Neural progenitor cell (in vitro differentiated cells): ENCODE results near the gene ABCD3. TPM values are rescaled to one million over a fixed set of nuclear protein-coding genes. Genes with fewer than 3 reads are reported as not detected.

Source experiments
- DNase-seq: peaks from one replicate; pipeline ENCODE4 v3.0.0-alpha.2; 2016; ENCODE audit warnings: low spot score
- H2AFZ ChIP-seq: fragments of 200-600 bp; sonication (generic); replicated peaks from 2 replicates; pipeline ENCODE4 v1.6.1; 2016; ENCODE audit warnings: antibody characterized with exemption
- H3F3A ChIP-seq: fragments of 200-600 bp; sonication (generic); 2 replicates; pipeline ENCODE4 v1.6.1; 2016; ENCODE audit warnings: antibody characterized with exemption, low read depth
- H3K27ac ChIP-seq: fragments of 200-600 bp; sonication (generic); 2 replicates; pipeline ENCODE4 v1.5.1; 2016; ENCODE audit warnings: mild to moderate bottlenecking
- H3K27me3 ChIP-seq: fragments of 200-600 bp; sonication (generic); 2 replicates; pipeline ENCODE4 v1.6.1; 2016; ENCODE audit warnings: mild to moderate bottlenecking, moderate library complexity
- H3K36me3 ChIP-seq: fragments of 200-600 bp; sonication (generic); 2 replicates; pipeline ENCODE4 v1.5.1; 2016
- H3K4me1 ChIP-seq: fragments of 200-600 bp; sonication (generic); 2 replicates; pipeline ENCODE4 v1.6.1; 2016; ENCODE audit warnings: mixed run types
- H3K4me2 ChIP-seq: fragments of 200-600 bp; sonication (generic); 2 replicates; pipeline ENCODE4 v1.6.1; 2016
- H3K4me3 ChIP-seq: fragments of 200-600 bp; sonication (generic); 2 replicates; pipeline ENCODE4 v1.5.1; 2016
- H3K79me2 ChIP-seq: fragments of 200-600 bp; sonication (generic); 2 replicates; pipeline ENCODE4 v1.6.1; 2016; ENCODE audit warnings: low read depth
- H3K9ac ChIP-seq: fragments of 200-600 bp; sonication (generic); 2 replicates; pipeline ENCODE4 v1.6.1; 2016
- H3K9me3 ChIP-seq: fragments of 200-600 bp; sonication (generic); 2 replicates; pipeline ENCODE4 v1.5.1; 2016; ENCODE audit warnings: low read depth
- H4K20me1 ChIP-seq: fragments of 200-600 bp; sonication (generic); 2 replicates; pipeline ENCODE4 v1.6.1; 2016; ENCODE audit warnings: low read depth
- H3K27ac Mint-ChIP-seq: 3 replicates; pipeline ENCODE4 v1.8.0; 2021; ENCODE audit warnings: mixed read lengths
- H3K27me3 Mint-ChIP-seq: 2 replicates; pipeline ENCODE4 v1.8.0; 2022; ENCODE audit warnings: low read depth, mild to moderate bottlenecking, inconsistent platforms, moderate library complexity, mixed read lengths; ENCODE audit not compliant: insufficient read depth
- H3K36me3 Mint-ChIP-seq: 3 replicates; pipeline ENCODE4 v1.8.0; 2021; ENCODE audit warnings: mixed read lengths
- H3K4me1 Mint-ChIP-seq: 3 replicates; pipeline ENCODE4 v1.8.0; 2021; ENCODE audit warnings: mixed read lengths
- H3K4me3 Mint-ChIP-seq: 3 replicates; pipeline ENCODE4 v1.8.0; 2021; ENCODE audit warnings: mild to moderate bottlenecking, moderate library complexity, mixed read lengths
- H3K9me3 Mint-ChIP-seq: 3 replicates; pipeline ENCODE4 v1.8.0; 2020; ENCODE audit warnings: mixed read lengths
- EZH2 ChIP-seq: fragments of 200-600 bp; sonication (generic); IDR thresholded peaks from 2 replicates; pipeline ENCODE4 v1.6.1; 2017; ENCODE audit warnings: antibody characterized with exemption, mild to moderate bottlenecking, moderate library complexity
- EZH2phosphoT487 ChIP-seq: fragments of 200-600 bp; sonication (generic); IDR thresholded peaks from 2 replicates; pipeline ENCODE4 v1.6.1; 2017; ENCODE audit warnings: antibody characterized with exemption
- total RNA-seq: library from RNA; depleted of rRNA; stranded (reverse); fragments of >200 nt; gene quantifications from 2 replicates; pipeline ENCODE4 v1.2.3, GENCODE V29; 2015; ENCODE audit warnings: low replicate concordance
- TF ChIP-seq, protein P1 (sequence below): fragments of 200-600 bp; sonication (generic); IDR thresholded peaks from 2 replicates; pipeline ENCODE4 v1.5.1; 2017; ENCODE audit warnings: antibody characterized with exemption, mild to moderate bottlenecking

Gene ABCD3
- total RNA-seq, 1 donor from 2014 or later = 45.1 TPM

DNA sequence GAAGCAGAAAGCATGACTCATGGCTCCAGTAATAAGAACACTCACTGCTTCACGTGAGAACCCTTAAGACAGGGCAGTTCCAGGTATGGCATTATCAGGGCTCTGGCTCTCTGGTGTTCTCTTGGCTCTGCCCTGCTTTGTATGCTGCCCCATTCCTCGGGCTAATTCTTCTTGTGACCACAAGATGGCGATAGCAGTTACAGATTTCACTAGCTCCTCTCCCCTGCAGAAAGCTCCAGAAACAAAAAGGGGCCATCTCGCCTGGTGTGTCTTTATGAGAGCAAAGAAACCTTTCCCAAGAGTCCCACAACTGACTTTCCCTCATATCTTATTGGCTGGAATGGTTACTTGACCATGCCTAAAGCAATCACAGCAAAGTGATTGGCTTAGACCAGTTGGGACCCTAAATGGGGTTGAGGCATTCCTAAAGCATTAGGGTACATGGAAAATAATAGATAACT, 63.3 kb downstream of the ABCD3 start:
- H3K4me2 ChIP-seq = no peak overlapping the region
- no peak overlapping the region for H3K27ac ChIP-seq
- peaks cover 5% of the 10 kb centered on the region for H3K4me1 Mint-ChIP-seq
- TF ChIP-seq EZH2 = no peak
- TF ChIP-seq, protein P1, sequence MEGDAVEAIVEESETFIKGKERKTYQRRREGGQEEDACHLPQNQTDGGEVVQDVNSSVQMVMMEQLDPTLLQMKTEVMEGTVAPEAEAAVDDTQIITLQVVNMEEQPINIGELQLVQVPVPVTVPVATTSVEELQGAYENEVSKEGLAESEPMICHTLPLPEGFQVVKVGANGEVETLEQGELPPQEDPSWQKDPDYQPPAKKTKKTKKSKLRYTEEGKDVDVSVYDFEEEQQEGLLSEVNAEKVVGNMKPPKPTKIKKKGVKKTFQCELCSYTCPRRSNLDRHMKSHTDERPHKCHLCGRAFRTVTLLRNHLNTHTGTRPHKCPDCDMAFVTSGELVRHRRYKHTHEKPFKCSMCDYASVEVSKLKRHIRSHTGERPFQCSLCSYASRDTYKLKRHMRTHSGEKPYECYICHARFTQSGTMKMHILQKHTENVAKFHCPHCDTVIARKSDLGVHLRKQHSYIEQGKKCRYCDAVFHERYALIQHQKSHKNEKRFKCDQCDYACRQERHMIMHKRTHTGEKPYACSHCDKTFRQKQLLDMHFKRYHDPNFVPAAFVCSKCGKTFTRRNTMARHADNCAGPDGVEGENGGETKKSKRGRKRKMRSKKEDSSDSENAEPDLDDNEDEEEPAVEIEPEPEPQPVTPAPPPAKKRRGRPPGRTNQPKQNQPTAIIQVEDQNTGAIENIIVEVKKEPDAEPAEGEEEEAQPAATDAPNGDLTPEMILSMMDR = peak; percentile 89
- TF ChIP-seq EZH2phosphoT487 = no peak
- H3K27me3 Mint-ChIP-seq = no peaks in the 10 kb centered on the region
- no peaks in the 10 kb centered on the region for H3K79me2 ChIP-seq
- H3K36me3 Mint-ChIP-seq = peaks cover 5% of the 10 kb centered on the region
- H2AFZ ChIP-seq = no peak overlapping the region
- H3K4me1 ChIP-seq = no peaks in the 10 kb centered on the region
- DNase-seq = peak; percentile 77
- H4K20me1 ChIP-seq = no peaks in the 10 kb centered on the region
- H3K4me3 Mint-ChIP-seq = no peak overlapping the region
- H3K27me3 ChIP-seq = no peaks in the 10 kb centered on the region
- no peak overlapping the region for H3K4me3 ChIP-seq
- H3K9ac ChIP-seq = no peak overlapping the region
- no peak overlapping the region for H3K27ac Mint-ChIP-seq
- no peaks in the 10 kb centered on the region for H3K9me3 Mint-ChIP-seq
- no peaks in the 10 kb centered on the region for H3K36me3 ChIP-seq
- H3F3A ChIP-seq = peaks cover 7% of the 10 kb centered on the region
- no peaks in the 10 kb centered on the region for H3K9me3 ChIP-seq

DNA sequence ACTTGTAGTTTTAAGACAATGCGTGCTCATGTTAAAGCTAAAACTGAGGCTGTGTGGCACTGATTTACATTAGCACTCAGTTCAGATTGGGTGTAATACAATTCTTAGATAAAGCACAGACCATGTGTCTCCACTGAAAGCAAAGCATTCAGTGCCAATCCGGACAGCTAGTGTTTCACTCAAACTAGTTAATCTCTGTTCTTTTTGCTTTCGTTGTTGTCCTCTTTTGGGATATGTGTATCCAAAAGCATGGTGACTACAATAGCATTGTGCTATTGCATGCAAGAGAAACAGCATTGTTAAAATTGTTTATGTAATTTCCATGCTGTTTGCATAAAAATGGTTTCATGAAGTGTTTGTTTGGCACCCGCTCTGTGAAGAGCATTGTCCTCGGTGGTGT, 68.8 kb downstream of the ABCD3 start:
- Histone ChIP-seq H3K27ac (no peak overlapping the region), H3K9me3 (no peaks in the 10 kb centered on the region), H3K79me2 (no peaks in the 10 kb centered on the region), H3K27me3 (no peaks in the 10 kb centered on the region), H3K4me2 (no peak overlapping the region), H3K4me1 (no peaks in the 10 kb centered on the region), H4K20me1 (no peaks in the 10 kb centered on the region), H3F3A (no peaks in the 10 kb centered on the region), H2AFZ (no peak overlapping the region), H3K4me3 (no peak overlapping the region), H3K9ac (no peak overlapping the region), H3K36me3 (peaks cover 9% of the 10 kb centered on the region)
- TF ChIP-seq, protein P1 = no peak
- TF ChIP-seq EZH2 (no peak), EZH2phosphoT487 (no peak)
- Mint-ChIP-seq H3K4me3 (no peak overlapping the region), H3K27me3 (no peaks in the 10 kb centered on the region), H3K36me3 (peaks cover 15% of the 10 kb centered on the region), H3K4me1 (no peaks in the 10 kb centered on the region), H3K27ac (no peak overlapping the region), H3K9me3 (no peaks in the 10 kb centered on the region)
- no peak for DNase-seq

DNA sequence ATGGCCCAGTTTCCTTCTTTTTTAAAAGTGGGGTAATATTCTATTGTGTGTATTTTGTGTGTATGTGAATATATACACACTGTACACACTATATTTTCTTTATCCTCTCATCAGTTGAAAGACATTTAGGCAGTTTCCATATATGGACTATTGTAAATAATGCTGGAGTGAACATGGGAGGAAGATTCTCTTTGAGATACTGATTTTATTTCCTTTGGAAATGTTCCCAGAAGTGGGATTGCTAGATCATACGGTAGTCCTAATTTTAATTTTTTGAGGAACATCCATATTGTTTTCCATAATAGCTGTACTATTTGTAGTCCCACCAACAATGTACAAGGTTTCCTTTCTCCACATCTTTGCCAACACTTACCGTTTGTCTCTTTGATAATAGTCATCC, 72.4 kb downstream of the ABCD3 start:
- Histone ChIP-seq H3K27me3 (no peaks in the 10 kb centered on the region), H4K20me1 (no peaks in the 10 kb centered on the region), H3F3A (no peaks in the 10 kb centered on the region), H3K4me1 (no peaks in the 10 kb centered on the region), H3K4me2 (no peak overlapping the region), H3K9me3 (no peaks in the 10 kb centered on the region), H3K9ac (no peak overlapping the region), H3K36me3 (peaks cover 9% of the 10 kb centered on the region), H3K4me3 (no peak overlapping the region), H3K79me2 (no peaks in the 10 kb centered on the region), H3K27ac (no peak overlapping the region), H2AFZ (no peak overlapping the region)
- H3K9me3 Mint-ChIP-seq = no peaks in the 10 kb centered on the region
- TF ChIP-seq, protein P1 = no peak
- no peak for TF ChIP-seq EZH2
- TF ChIP-seq EZH2phosphoT487 = no peak
- H3K27ac Mint-ChIP-seq = no peak overlapping the region
- H3K27me3 Mint-ChIP-seq = no peaks in the 10 kb centered on the region
- no peaks in the 10 kb centered on the region for H3K4me1 Mint-ChIP-seq
- DNase-seq = no peak
- peaks cover 18% of the 10 kb centered on the region for H3K36me3 Mint-ChIP-seq
- no peak overlapping the region for H3K4me3 Mint-ChIP-seq
